ENCODE data around the gene SERTAD2. TPM values are rescaled to one million over a fixed set of nuclear protein-coding genes. Genes with fewer than 3 reads are reported as not detected.

SERTAD2 gene
- total and polyA plus RNA-seq, 2 experiments from 2014 or later, result 12.0 to 21.2 TPM

- no peaks in the 10 kb centered on the region for H3K4me1 ChIP-seq (ENCODE audit: low read depth)
- H3K9me3 ChIP-seq (ENCODE audit: low read depth), result no peaks in the 10 kb centered on the region
- no peak for DNase-seq (ENCODE audit: low read depth in 1 of 2, low spot score in 1 of 2)
- H3K27ac ChIP-seq, result no peak overlapping the region
- H3K27me3 ChIP-seq, result no peaks in the 10 kb centered on the region
- no peaks in the 10 kb centered on the region for H3K36me3 ChIP-seq
- TF ChIP-seq CTCF (IDR thresholded peaks at IDR 0.05; ENCODE audit: low read depth, low read length), result no peak
- H3K4me3 ChIP-seq, result no peak overlapping the region
Measured at GRCh38 chr2:64688909-64689308, 35.2 kb upstream of the SERTAD2 start.

- H3K4me3 ChIP-seq, result no peak overlapping the region
Measured at GRCh38 chr2:64686283-64686956, 32.7 kb upstream of the SERTAD2 start.

GRCh38 chr2:64685430-64685829 lies 31.7 kb upstream of the SERTAD2 start:
- no peaks in the 10 kb centered on the region for H3K4me1 ChIP-seq (ENCODE audit: low read depth)
- no peak overlapping the region for H3K4me3 ChIP-seq
- H3K9me3 ChIP-seq (ENCODE audit: low read depth), result no peaks in the 10 kb centered on the region
- no peak overlapping the region for H3K27ac ChIP-seq
- no peaks in the 10 kb centered on the region for H3K27me3 ChIP-seq
- peak in 1 of 2 donors; percentile 67 for DNase-seq (ENCODE audit: low read depth in 1 of 2, low spot score in 1 of 2)
- TF ChIP-seq CTCF (IDR thresholded peaks at IDR 0.05; ENCODE audit: low read depth, low read length), result no peak
- no peaks in the 10 kb centered on the region for H3K36me3 ChIP-seq

More at GRCh38 chr2:64686283-64686956, 32.7 kb upstream of the SERTAD2 start:
- Histone ChIP-seq H3K36me3 (no peaks in the 10 kb centered on the region), H3K4me1 (ENCODE audit: low read depth) (no peaks in the 10 kb centered on the region), H3K9me3 (ENCODE audit: low read depth) (no peaks in the 10 kb centered on the region), H3K27ac (no peak overlapping the region), H3K27me3 (no peaks in the 10 kb centered on the region)
- DNase-seq (ENCODE audit: low read depth in 1 of 2, low spot score in 1 of 2), result no peak
- TF ChIP-seq CTCF (IDR thresholded peaks at IDR 0.05; ENCODE audit: low read depth, low read length), result no peak

- H3K27me3 ChIP-seq, result no peaks in the 10 kb centered on the region
- DNase-seq (ENCODE audit: low read depth in 1 of 2, low spot score in 1 of 2), result no peak
- H3K36me3 ChIP-seq, result no peaks in the 10 kb centered on the region
- no peak overlapping the region for H3K4me3 ChIP-seq
- no peak for TF ChIP-seq CTCF (IDR thresholded peaks at IDR 0.05; ENCODE audit: low read depth, low read length)
- peaks cover 8% of the 10 kb centered on the region for H3K4me1 ChIP-seq (ENCODE audit: low read depth)
- H3K27ac ChIP-seq, result no peak overlapping the region
- no peaks in the 10 kb centered on the region for H3K9me3 ChIP-seq (ENCODE audit: low read depth)
Measured at GRCh38 chr2:64683771-64684510, 30.2 kb upstream of the SERTAD2 start.

GRCh38 chr2:64681479-64681967 lies 27.8 kb upstream of the SERTAD2 start:
- no peak for TF ChIP-seq CTCF (IDR thresholded peaks at IDR 0.05; ENCODE audit: low read depth, low read length)
- no peak overlapping the region for H3K27ac ChIP-seq
- no peak overlapping the region for H3K4me3 ChIP-seq
- no peaks in the 10 kb centered on the region for H3K36me3 ChIP-seq
- peaks cover 8% of the 10 kb centered on the region for H3K4me1 ChIP-seq (ENCODE audit: low read depth)
- DNase-seq (ENCODE audit: low read depth in 1 of 2, low spot score in 1 of 2), result no peak
- no peaks in the 10 kb centered on the region for H3K27me3 ChIP-seq
- no peaks in the 10 kb centered on the region for H3K9me3 ChIP-seq (ENCODE audit: low read depth)

All from cardiac muscle cell (in vitro differentiated cells and primary cell).